Body of pancreas (tissue), 4 donors: ENCODE data around the gene DNM2.

Source experiments
- CTCF ChIP-seq, 7 experiments: fragments of 450-650 bp in 4 of 7; fragments of 200-600 bp in 3 of 7; sonication (generic) in 3 of 7; IDR thresholded peaks; one replicate each; pipeline ENCODE4 v1.5.1; 2016 to 2019; ENCODE audit warnings: antibody characterized with exemption in 7 of 7
- POLR2A ChIP-seq, 3 donors: fragments of 450-650 bp; IDR thresholded peaks; one replicate each; pipeline ENCODE4 v1.6.1; 2016; ENCODE audit warnings: antibody characterized with exemption in 3 of 3, mild to moderate bottlenecking in 2 of 3

GRCh38 chr19:10742476-10742875, 24.6 kb downstream of the DNM2 start:
- TF ChIP-seq CTCF (IDR thresholded peaks at IDR 0.05), result no peak
- TF ChIP-seq POLR2A (IDR thresholded peaks at IDR 0.05), result no peak
